ENCODE data around the gene AHSG.
"Not testable (repeated sequence)": the region's sequence is repeated elsewhere in the genome, so short reads cannot be mapped to it uniquely, and the experiment has no call there.

AHSG gene, protein sequence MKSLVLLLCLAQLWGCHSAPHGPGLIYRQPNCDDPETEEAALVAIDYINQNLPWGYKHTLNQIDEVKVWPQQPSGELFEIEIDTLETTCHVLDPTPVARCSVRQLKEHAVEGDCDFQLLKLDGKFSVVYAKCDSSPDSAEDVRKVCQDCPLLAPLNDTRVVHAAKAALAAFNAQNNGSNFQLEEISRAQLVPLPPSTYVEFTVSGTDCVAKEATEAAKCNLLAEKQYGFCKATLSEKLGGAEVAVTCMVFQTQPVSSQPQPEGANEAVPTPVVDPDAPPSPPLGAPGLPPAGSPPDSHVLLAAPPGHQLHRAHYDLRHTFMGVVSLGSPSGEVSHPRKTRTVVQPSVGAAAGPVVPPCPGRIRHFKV

GRCh38 chr3:186612721-186613636 is at the start of gene AHSG:
Gene AHSG, plus strand, starts transcription at chr3:186613060. Its CDS starts 82 bp downstream, at chr3:186613142.
- DNase-seq: no peak

GRCh38 chr3:186564586-186564985 is 48.3 kb upstream of the AHSG start:
- DNase-seq: no peak

DNA sequence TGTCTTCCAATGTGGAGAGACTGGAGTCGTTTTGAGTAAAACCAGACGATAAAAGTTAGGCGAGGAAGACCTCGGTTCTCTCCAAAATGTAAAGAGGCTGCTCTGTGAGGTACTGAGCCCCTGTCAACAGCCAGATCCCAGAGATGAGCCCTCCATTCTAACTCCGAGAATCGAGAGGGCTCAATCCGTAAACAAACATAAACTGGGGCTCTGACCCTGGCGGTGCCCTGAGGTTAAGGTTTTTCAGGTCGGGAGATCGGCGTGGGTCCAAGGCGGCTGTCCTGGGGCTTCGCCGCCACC is 46.1 kb upstream of the AHSG start:
- DNase-seq: no peak

- peak; percentile 76 to 94 for DNase-seq
Observed at GRCh38 chr3:186567072-186567921, 45.6 kb upstream of the AHSG start, which contains the start of gene TBCCD1. Gene TBCCD1, minus strand, starts transcription at chr3:186567339. Its CDS starts 3,010 bp downstream, at chr3:186564329.

DNA sequence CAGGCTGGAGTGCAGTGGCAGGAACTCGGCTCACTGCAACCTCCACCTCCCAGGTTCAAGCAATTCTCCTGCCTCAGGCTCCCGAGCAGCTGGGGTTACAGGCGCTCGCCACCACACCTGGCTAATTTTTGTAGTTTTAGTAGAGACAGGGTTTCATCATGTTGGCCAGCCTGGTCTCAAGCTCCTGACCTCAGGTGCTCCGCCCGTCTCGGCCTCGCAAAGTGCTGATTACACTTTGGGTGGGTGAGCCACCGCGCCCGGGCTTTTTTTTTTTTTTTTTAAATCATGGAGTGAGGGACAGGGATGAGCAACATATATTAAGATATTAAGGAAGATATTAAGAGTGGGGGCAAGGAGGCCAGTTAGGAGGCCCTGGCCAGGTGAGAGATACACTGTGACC is 43.5 kb upstream of the AHSG start:
- not testable (repeated sequence) for DNase-seq

- DNase-seq: peak in 1 of 2 donors; percentile 7
Observed at GRCh38 chr3:186569779-186570095, 43.1 kb upstream of the AHSG start.

DNA sequence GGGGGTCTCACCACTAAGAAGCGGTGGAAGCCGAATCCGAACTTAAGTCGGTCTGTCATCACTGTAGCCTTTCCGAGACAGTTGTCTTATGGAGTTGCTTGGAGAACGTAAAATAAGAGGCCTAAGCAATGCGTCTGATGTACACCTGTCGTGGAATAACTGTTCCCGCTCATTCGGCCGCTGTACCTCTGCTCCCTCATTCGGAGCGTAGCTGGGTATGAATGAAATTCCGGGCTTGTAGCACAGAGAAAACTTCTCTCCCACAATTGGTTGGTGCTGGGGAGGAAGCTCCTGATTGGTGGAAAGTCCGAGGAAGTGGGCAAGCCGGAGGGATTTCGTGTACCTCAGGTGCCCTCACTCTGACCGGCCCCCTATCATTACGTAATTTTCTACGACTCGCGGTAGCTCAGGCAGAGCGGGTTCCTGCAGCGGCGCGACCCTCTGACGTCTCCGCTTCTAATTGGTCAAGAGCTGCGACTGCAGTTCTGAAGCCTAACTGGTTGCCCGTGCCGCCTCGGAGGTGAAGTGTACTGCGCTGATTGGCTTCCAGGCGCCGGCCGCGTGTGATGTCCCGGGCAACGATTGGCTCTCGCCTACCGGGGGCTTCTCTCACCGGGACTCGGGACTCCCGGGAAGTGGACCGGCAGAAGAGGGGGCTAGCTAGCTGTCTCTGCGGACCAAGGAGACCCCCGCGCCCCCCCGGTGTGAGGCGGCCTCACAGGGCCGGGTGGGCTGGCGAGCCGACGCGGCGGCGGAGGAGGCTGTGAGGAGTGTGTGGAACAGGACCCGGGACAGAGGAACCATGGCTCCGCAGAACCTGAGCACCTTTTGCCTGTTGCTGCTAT is 42.5 kb upstream of the AHSG start, which contains the start of gene DNAJB11:
DNAJB11 (plus strand) TSS at position 625 of the 845 bp plus-strand sequence; CDS start at position 803, 178 bp downstream.
- DNase-seq: peak; percentile 99 to 100

DNA sequence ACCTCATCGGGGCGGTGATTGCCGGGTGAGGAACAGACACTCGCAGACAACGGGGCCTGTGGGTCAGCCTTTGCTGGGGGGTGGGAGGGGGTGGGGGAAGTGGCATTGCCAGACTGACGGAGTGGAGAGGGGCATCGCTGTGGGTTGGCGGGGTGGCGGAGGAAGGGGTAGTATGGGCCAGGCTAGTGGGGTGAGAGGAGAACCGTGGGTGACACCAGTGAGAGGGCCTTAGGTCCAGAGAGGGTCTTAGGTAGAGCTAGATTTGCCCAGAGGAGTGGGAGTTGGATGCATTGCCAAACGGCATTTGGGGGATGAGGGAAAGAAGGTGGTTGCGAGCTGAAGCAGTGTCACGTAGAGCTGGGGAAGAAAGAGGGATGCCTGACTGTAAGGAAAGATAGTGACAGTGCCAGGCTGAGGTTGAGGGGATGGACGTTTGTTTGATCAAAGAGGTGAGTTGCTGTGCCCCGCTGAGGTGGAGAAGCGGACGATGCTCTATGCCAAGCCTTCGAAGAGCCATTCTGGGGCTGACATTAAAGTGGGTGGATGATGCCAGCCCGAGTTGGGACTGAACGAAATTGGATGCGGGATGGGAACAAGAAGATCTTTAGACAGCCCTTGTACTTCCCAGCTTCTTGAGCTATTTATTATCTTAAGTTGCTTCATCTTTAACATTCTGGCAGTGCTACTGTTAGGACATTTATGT is 41.8 kb upstream of the AHSG start:
- DNase-seq: no peak

- DNase-seq: no peak
Observed at GRCh38 chr3:186571644-186572013, 41.2 kb upstream of the AHSG start.

- DNase-seq: peak; percentile 17 to 19
Observed at GRCh38 chr3:186577521-186577920, 35.3 kb upstream of the AHSG start.

DNA sequence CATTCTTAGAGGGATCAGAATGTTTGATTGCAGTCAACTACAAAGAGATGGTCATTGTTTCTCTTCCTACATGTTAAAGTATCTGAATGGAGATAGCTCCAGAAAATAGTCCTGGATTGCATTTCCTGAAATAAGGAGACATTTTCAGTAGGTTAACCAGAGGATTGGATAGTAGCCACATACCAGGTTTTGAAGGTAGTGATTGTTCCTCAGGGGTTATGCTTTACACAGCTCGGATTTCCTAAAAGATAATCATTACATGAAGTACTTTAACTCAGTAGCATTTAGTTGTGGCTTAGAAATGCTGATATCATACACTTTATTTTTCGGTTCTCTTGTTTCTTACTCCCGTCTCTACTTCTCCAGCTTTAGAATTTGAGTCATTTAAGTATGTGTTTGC is 32.1 kb upstream of the AHSG start:
- no peak for DNase-seq

DNA sequence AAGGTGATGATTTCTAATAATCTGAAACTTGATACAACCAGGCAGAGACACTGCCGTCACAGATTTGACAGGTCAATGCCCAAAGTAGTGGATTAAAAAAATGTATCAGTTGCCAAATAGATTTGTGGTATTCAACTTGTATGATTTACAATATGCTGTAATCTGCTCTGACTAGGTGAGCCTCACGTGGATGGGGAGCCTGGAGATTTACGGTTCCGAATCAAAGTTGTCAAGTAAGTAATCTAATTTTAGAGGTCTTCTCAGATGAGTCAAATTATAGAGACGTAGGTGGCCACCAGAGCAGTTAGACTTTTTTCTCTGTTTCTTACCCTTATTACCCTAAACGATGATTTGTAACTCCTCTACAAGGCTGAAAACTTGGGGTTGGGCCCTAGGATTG is 30.3 kb upstream of the AHSG start:
- DNase-seq: no peak

DNA sequence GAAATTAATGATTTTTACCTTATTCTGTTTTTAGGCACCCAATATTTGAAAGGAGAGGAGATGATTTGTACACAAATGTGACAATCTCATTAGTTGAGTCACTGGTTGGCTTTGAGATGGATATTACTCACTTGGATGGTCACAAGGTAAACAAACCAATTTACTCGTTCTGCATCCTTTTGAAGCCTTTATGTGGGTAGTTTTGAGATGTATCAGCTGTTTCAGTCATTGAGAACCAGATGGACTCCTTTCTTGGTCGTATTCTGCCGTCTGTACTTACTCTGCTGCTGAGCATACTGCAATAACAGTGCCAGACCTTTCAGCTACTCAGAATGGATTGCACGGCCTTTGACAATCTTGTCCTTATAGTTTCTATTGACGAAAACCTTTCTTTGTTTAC is 29.0 kb upstream of the AHSG start:
- DNase-seq: no peak

DNA sequence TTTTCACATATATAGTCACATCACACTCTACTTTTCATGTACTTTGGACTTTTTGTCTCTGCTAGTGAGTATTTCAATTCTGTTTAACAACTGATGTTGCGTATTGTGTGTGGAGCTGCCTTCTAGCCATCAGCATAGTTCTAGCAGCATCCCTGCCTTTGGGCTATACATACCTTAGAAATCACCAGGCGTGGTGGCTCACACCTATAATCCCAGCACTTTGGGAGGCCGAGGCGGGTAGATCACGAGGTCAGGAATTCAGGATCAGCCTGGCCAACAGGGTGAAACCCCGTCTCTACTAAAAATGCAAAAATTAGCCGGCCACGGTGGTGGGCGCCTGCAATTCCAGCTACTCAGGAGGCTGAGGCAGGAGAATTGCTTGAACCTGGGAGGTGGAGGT is 26.6 kb upstream of the AHSG start:
- DNase-seq: not testable (repeated sequence)

GRCh38 chr3:186587183-186587582 is 25.7 kb upstream of the AHSG start:
- no peak for DNase-seq

- DNase-seq: no peak
Observed at GRCh38 chr3:186588632-186589031, 24.2 kb upstream of the AHSG start.

GRCh38 chr3:186589121-186589520 is 23.7 kb upstream of the AHSG start:
- DNase-seq: no peak

GRCh38 chr3:186589856-186590579 is 22.8 kb upstream of the AHSG start:
- DNase-seq: no peak

- DNase-seq: no peak
Observed at GRCh38 chr3:186590580-186591295, 22.1 kb upstream of the AHSG start.

GRCh38 chr3:186592682-186593081 is 20.2 kb upstream of the AHSG start:
- no peak for DNase-seq

Measured in inflammatory macrophage treated with lipopolysaccharide for 1 hour (primary cell).